Left renal cortex interstitium (tissue), 4 donors: ENCODE results near the gene CPN2. TPM values are rescaled to one million over a fixed set of nuclear protein-coding genes. Genes with fewer than 3 reads are reported as not detected.
A peak's percentile ranks its signal among the peaks of the same experiment; 100 is the strongest.

ENCODE experiments used
- DNase-seq, 4 donors: peaks; one replicate each; pipeline ENCODE4 v3.0.0-alpha.2; 2013; ENCODE audit warnings: low read depth in 4 of 4, low spot score in 2 of 4, missing footprints in 1 of 4
- polyA plus RNA-seq, 4 donors: library from polyadenylated mRNA; unstranded; fragments of 120-200 nt; gene quantifications; one replicate each; pipeline ENCODE4 v1.2.1, GENCODE V29; 2013; ENCODE audit not compliant: insufficient read length in 4 of 4

The CPN2 gene
- polyA plus RNA-seq, 4 donors: 0.19 to 0.88 (median 0.67) TPM

- DNase-seq: no peak
Measured at GRCh38 chr3:194357681-194358080, 6.6 kb upstream of the CPN2 start.

GRCh38 chr3:194355379-194355778 lies 4.3 kb upstream of the CPN2 start:
- DNase-seq: no peak

GRCh38 chr3:194354315-194354714 lies 3.2 kb upstream of the CPN2 start:
- no peak for DNase-seq

GRCh38 chr3:194352667-194353246 lies 1.6 kb upstream of the CPN2 start:
- DNase-seq: no peak

GRCh38 chr3:194351952-194352536 lies 916 bp upstream of the CPN2 start:
- DNase-seq: no peak

- DNase-seq: no peak
Measured at GRCh38 chr3:194350726-194351071, 429 bp downstream of the CPN2 start.

DNA sequence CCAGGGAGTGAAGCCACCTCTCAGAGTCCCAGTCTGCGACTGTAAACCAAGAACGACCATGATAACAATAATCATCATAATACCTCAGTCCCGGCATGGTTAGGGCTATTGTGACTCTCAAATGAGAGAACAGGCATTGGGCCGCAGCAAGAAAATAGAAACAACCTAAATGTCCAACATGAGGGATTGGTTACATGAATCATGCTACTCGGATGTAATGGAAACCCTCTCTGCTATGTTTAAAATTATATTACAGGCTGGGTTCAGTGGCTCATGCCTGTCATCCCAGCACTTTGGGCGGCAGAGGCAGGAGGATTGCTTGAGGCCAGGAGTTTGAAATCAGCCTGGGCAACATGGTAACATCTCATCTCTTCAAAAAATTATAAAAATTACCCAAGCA lies 2.8 kb downstream of the CPN2 start:
- no peak for DNase-seq

DNA sequence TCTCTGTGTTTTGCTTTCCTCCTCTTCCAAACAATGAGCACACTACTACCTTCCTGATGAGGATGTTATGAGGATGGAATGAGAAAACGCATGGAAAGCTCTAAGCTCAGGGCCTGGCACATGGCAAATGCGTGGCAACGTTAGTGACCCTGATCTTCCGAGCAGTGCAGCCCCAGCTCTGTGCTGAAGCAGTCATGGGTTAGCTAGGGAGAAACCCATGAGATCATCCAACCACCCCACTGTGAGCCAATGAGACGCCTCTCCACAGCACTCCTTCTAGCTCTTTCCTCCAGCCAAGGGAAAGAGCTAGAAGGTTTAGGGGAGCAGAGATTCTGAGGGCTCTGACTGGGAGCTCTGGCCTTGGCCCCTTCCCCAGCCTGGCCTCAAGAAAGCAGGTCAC lies 4.5 kb downstream of the CPN2 start:
- DNase-seq: no peak

- no peak for DNase-seq
Measured at GRCh38 chr3:194346035-194346434, 5.1 kb downstream of the CPN2 start.

- DNase-seq: no peak
Measured at GRCh38 chr3:194344012-194344411, 7.1 kb downstream of the CPN2 start.

DNA sequence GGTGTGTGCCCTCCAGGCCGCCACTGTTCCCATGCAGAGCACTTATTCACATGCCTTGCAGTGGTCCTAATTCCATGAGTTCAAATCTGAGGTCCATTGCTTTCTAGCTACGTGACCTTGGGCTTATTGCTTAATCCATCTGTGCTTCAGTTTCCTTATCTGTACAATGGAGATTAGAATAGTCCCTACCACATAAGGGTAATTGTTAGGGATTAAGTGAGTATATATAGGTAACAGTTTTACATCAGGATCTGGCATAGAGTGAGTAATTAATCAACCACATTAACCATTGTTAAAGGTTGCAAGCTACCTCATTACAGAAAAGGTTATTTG lies 7.6 kb downstream of the CPN2 start:
- DNase-seq: no peak

DNA sequence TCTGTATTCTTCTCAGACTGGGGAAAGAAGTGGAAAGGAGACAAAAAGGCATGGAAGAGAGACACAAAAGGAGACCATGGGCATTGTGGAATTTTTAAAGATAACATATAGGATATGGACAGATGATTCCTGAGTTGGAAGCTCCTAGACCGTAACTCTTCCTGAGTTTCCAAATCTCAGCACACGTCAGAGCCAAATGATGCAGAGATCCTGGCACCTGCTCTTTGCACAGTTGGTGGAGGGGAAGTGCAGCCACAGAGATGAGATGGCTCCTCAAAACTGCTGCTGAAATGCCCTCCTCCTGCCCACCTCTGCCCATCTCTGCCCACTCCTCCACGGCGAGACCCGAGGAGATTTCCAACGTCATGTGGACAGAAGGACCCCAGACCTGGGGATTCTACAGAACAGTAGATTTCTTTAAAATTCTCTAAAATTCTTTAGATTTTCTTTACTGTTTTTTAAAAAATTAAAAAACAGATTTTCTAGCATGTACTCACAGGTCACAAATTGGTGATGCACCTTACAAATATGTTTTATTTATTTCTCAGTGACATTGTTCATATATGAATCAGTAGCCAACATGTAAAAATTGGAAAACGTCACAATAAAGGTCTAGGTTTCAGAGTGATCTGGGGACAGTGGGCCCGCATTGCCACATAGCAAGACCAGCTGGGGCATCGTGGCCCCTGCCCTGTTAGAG lies 8.1 kb downstream of the CPN2 start:
- DNase-seq: no peak

GRCh38 chr3:194340757-194341400 lies 10.2 kb downstream of the CPN2 start:
- DNase-seq: no peak

DNA sequence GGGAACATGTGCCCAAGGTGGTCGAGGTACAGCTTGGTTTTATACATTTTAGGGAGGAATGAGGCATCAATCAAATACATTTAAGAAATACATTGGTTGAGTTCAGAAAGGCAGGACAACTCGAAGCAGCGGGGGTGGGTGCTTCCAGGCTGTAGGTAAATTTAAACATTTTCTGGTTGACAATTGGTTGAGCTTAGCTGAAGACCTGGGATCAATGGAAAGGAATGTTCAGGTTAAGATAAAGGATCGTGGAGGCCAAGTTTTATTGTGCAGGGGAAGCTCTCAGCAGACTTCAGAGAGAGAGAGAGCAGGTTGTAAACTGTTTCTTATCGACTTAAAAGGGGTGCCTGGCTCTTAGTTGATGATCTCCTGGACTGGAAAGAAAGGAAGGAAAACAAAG lies 11.3 kb downstream of the CPN2 start:
- no peak for DNase-seq

GRCh38 chr3:194339356-194339755 lies 11.8 kb downstream of the CPN2 start:
- DNase-seq: no peak

GRCh38 chr3:194337965-194338753 lies 13.0 kb downstream of the CPN2 start:
- DNase-seq: no peak

- no peak for DNase-seq
Measured at GRCh38 chr3:194336601-194337355, 14.3 kb downstream of the CPN2 start.

GRCh38 chr3:194333981-194334320 lies 17.2 kb downstream of the CPN2 start:
- DNase-seq: no peak

GRCh38 chr3:194333212-194333980 lies 17.7 kb downstream of the CPN2 start:
- DNase-seq: peak in 2 of 4 donors; percentile 62 to 73

DNA sequence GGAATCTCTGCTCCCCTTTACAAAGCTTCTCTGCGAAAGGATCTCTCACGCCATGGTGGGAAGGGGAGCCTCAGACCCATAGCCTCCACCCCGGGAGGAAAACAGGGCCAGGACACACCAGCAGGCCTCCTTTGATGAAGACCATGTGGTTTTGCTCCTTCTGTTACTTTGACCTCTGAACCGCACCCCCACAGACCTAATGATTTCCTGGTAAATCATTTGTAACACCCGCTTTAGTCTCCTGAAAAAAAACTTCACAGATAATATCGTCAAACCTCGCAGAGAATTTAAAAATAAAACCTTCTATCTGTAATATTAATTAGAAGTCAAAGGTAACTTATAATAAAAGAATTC lies 18.3 kb downstream of the CPN2 start:
- no peak for DNase-seq
